GM10248 (cell line): ENCODE results near the gene VPS8.
"Not testable (repeated sequence)": the region's sequence is repeated elsewhere in the genome, so short reads cannot be mapped to it uniquely, and the experiment has no call there.

Source experiments
- CTCF ChIA-PET: fragments of 300-600 bp; sonication (Branson Sonifier 250); formaldehyde crosslinking; extraction: SDS; loops from one replicate; lab custom pipeline; 2021; ENCODE audit warnings: antibody characterized with exemption; lab: Yijun Ruan, JAX
- POLR2A ChIA-PET: fragments of 350-650 bp; sonication (Branson Sonifier 250); formaldehyde crosslinking; extraction: SDS; loops from one replicate; lab custom pipeline; 2020; ENCODE audit warnings: antibody characterized with exemption; lab: Yijun Ruan, JAX
- DNase-seq: peaks from one replicate; pipeline ENCODE4 v3.0.0; 2012; ENCODE audit errors: extremely low spot score
- CTCF ChIP-seq: IDR thresholded peaks from 2 replicates; pipeline ENCODE4 v1.5.1; 2012; ENCODE audit warnings: mild to moderate bottlenecking, low read depth; ENCODE audit errors: extremely low read depth, missing control alignments, control extremely low read depth

Gene VPS8

GRCh38 chr3:184954251-184954650 is 142.3 kb downstream of the VPS8 start:
- no peak for DNase-seq
- POLR2A ChIA-PET: no interaction called here
- CTCF ChIA-PET: interaction anchor here (1.3 to 2.8 kb wide), 3 partner anchors 14 to 111 kb away, joined by 3 to 10 read pairs (median 3); no protein-coding TSS in a partner anchor
- TF ChIP-seq CTCF: no peak

- CTCF ChIA-PET: interaction anchor here (1.4 kb wide), 1 partner anchor 112 kb away, joined by 3 read pairs; no protein-coding TSS in a partner anchor
- DNase-seq, POLR2A ChIA-PET: not testable (repeated sequence)
These were observed 142.9 kb downstream of the VPS8 start for GRCh38 chr3:184954851-184955250.

DNA sequence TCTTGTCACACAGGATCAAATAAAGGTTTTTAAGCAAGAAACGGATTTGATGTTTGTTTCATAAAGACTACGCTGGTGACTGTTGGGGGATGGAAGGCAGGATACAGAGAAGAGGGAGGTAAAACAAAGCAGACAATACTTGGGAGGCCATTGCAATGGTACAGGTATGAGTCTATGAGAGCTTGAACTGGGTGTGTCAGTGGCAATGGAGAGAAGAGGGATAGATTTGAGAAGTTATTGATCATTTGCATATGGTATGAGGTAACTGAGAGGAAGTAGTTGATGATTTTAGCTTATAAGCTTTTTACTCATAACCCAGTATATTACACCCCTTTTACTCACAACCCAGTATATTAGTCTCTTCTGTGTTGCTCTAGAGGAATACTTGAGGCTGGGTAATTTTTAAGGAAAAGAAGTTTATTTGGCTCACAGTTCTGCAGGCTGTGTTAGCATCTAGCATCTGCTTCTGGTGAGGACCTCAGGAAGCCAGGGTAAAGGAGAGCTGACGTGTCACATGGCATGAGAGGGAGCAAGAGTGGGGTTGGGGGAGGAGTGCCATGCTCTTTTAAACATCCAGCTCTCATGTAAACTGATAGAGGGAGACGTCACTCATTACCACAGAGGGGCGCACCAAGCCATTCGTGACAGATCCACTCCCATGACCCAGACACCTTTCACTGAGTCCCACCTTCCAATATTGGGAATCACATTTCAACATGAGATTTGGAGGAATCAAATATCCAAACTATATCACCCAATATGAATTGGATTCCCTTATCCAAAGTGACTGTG is 153.9 kb downstream of the VPS8 start:
- no peak for DNase-seq
- TF ChIP-seq CTCF: no peak
- ChIA-PET POLR2A (no interaction called here), CTCF (interaction anchor here (1.5 kb wide), 2 partner anchors 10 to 30 kb away, joined by 4 to 6 read pairs; no protein-coding TSS in a partner anchor)

DNA sequence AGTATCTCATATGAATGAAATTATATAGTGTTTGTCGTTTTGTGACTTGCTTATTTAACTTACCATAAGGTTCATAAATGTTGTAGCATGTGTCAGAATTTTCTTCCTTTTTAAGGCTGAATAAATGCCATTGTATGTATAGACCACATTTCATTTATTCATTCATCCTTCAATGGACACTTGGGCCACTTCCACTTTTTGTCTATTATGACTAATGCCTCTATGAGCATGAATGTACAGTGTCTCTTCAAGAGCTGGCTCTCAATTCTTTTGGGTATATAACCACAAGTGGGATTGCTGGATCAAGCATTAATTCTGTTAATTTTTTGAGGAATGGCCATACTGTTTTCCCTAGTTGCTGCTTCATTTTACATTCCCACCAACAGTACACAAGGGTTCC is 156.1 kb downstream of the VPS8 start:
- ChIA-PET POLR2A (no interaction called here), CTCF (interaction anchor here (1.5 kb wide), 1 partner anchor 12 kb away, joined by 4 read pairs; no protein-coding TSS in a partner anchor)
- TF ChIP-seq CTCF: no peak
- no peak for DNase-seq

GRCh38 chr3:184970186-184970585 is 158.2 kb downstream of the VPS8 start:
- ChIA-PET CTCF (no interaction called here), POLR2A (no interaction called here)
- DNase-seq: no peak
- TF ChIP-seq CTCF: no peak

DNA sequence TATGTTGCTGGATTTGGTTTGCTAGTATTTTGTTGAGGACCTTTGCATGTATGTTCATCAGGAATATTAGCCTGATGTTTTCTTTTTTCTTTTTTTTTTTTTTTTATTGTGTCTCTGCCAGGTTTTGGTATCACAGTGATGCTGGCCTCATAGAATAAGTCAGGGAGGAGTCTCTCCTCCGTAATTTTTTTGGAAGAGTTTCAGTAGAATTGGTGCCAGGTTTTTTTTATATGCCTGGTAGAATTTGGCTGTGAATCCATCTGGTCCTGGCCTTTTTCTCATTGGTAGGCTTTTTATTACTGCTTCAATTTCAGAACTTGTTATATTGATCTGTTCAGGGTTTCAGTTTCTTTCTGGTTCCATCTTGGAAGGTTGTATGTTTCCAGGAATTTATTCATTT is 165.8 kb downstream of the VPS8 start:
- CTCF ChIA-PET: no interaction called here
- no peak for TF ChIP-seq CTCF
- no peak for DNase-seq
- POLR2A ChIA-PET: no interaction called here

DNA sequence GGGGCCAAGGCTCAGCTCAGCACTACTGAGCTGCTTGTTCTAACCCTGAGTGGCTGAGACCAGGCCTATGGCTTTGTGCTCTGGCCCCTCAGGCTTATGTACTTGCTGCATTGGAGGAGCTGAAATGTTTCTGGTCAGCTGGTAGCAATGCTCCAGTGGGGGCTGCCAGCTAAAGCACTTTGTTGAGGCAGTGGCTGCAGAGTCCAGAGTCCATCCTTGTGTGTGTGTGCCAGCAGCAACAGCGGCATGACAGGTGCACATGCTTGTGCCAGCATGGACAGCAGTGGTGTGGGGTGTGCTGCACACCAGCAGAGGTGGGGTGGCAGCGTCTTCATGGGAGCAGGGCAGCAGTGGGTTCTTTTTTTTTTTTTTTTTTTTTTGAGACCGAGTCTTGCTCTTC is 169.1 kb downstream of the VPS8 start:
- POLR2A ChIA-PET: no interaction called here
- no peak for TF ChIP-seq CTCF
- no peak for DNase-seq
- CTCF ChIA-PET: no interaction called here
